Measurements from ENCODE around the gene VTA1.

GRCh38 chr6:142262231-142262630 lies 115.2 kb downstream of the VTA1 start:
- TF ChIP-seq POLR2AphosphoS5 (IDR thresholded peaks at IDR 0.05; ENCODE audit: low read depth, low read length) (no peak), CTCF (IDR thresholded peaks at IDR 0.05) (no peak), GABPA (IDR thresholded peaks at IDR 0.05; ENCODE audit: low read depth) (no peak), MAX (IDR thresholded peaks at IDR 0.05; ENCODE audit: low read depth) (no peak), EP300 (IDR thresholded peaks at IDR 0.05; ENCODE audit: borderline replicate concordance in 1 of 2, low read depth in 1 of 2, low read length in 1 of 2) (no peak), FOXM1 (IDR thresholded peaks at IDR 0.05; ENCODE audit: low read depth) (no peak), TAF1 (IDR thresholded peaks at IDR 0.05; ENCODE audit: borderline replicate concordance, low read depth, low read length) (no peak), YY1 (IDR thresholded peaks at IDR 0.05; ENCODE audit: low read depth) (no peak), MXI1 (IDR thresholded peaks at IDR 0.05; ENCODE audit: low read depth, low read length) (no peak), FOXJ3 (CRISPR knock-in tag; IDR thresholded peaks at IDR 0.05) (no peak), JUND (IDR thresholded peaks at IDR 0.05) (no peak), USF1 (IDR thresholded peaks at IDR 0.05; ENCODE audit: borderline replicate concordance, low read depth) (no peak), SIN3A (IDR thresholded peaks at IDR 0.05; ENCODE audit: borderline replicate concordance, low read depth, low read length) (no peak), SMC3 (IDR thresholded peaks at IDR 0.05; ENCODE audit: low read depth, low read length) (no peak)
